ENCODE data around the gene BDNF. TPM values are rescaled to one million over a fixed set of nuclear protein-coding genes. Genes with fewer than 3 reads are reported as not detected.
"Not testable (repeated sequence)": the region's sequence is repeated elsewhere in the genome, so short reads cannot be mapped to it uniquely, and the experiment has no call there.

BDNF gene
- total RNA-seq = 10 to 100 TPM in 2 of 10 donors, 1 to 10 TPM in 7, under 1 TPM in 1; 0.67 to 19.1 (median 4.0) TPM
- 1 to 10 TPM in 1 of 2 donors, under 1 TPM in 1; 0.16 to 1.4 TPM for polyA plus RNA-seq
- long read RNA-seq, donor 1 = 0 reads
- long read RNA-seq, donor 2, full-length matches to known transcripts = 5 of 5 reads
- long read RNA-seq, donor 2, partial matches to known transcripts = 0 of 5 reads
- long read RNA-seq, donor 2, other reads (novel, unspliced or antisense) = 0 of 5 reads
- long read RNA-seq, donor 3, full-length matches to known transcripts = 7 of 9 reads
- long read RNA-seq, donor 3, partial matches to known transcripts = 0 of 9 reads
- long read RNA-seq, donor 3, other reads (novel, unspliced or antisense) = 2 of 9 reads

GRCh38 chr11:27700351-27701301 lies at the start of gene BDNF:
BDNF (minus strand) TSS chr11:27700455; CDS start chr11:27658564, 41,891 bp downstream.
- Histone ChIP-seq H3K27ac (peak within 1 kb of the TSS in 5 of 10 donors; percentile 46 to 87 (median 67)), H3K36me3 (no peaks in the 10 kb centered on the region), H3K9me3 (no peaks in the 10 kb centered on the region), H3K27me3 (peaks cover 3 to 95% (median 53%) of the 10 kb centered on the region in 7 donors), H3K4me3 (peak within 1 kb of the TSS; percentile 40 to 68 (median 61)), H3K4me1 (peaks cover 0 to 32% (median 21%) of the 10 kb centered on the region in 9 donors)
- WGBS, 2 donors = 0% methylated on average over 73 to 92 of the region's 92 CpGs
- intact Hi-C loops (cut with DNase I) = loop anchor here in 7 of 10 donors (5.0 to 10.0 kb wide), 6 partner anchors 404 to 1004 kb away; partner anchors contain the start of genes KIF18A (in 2 of the 7) and METTL15 (in 2 of the 7)
- no peak for TF ChIP-seq CTCF (IDR thresholded peaks at IDR 0.05)
- ATAC-seq = peak; percentile 18 to 67 (median 32)
- DNase-seq = no peak

- Histone ChIP-seq H3K27ac (no peak overlapping the region), H3K4me3 (no peak overlapping the region), H3K9me3 (no peaks in the 10 kb centered on the region), H3K4me1 (no peaks in the 10 kb centered on the region), H3K36me3 (no peaks in the 10 kb centered on the region), H3K27me3 (peaks cover 0 to 26% (median 5%) of the 10 kb centered on the region in 7 donors)
- TF ChIP-seq CTCF (IDR thresholded peaks at IDR 0.05) = no peak
- 38 to 43% methylated on average over 7 of the region's 7 CpGs for WGBS, 2 donors
- DNase-seq (no peak), ATAC-seq (no peak)
- intact Hi-C loops (cut with DNase I) = no loop called here
These were observed 40.2 kb upstream of the BDNF start for GRCh38 chr11:27740362-27741013.

DNA sequence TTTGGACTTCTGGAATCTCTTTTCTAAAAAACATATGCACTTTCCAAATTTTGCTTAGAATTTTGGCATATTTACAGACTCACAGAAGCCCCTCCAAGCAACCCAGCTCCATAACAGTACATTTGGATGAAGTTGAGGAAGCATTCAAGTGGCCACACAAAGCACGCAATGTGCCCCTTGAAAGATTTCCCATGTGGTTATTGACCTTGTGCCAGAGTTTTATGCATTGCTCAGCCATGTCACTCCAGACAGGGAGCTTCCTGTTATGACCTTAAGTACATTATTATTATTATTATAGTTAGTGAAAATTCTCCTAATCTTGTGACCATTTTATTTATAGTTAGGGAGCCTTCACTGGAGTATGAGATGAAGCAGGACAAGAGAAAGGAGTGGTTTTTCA lies 35.0 kb upstream of the BDNF start:
- Histone ChIP-seq H3K4me3 (no peak overlapping the region), H3K36me3 (no peaks in the 10 kb centered on the region), H3K27ac (no peak overlapping the region), H3K9me3 (no peaks in the 10 kb centered on the region), H3K27me3 (peaks cover 0 to 15% (median 0%) of the 10 kb centered on the region in 7 donors), H3K4me1 (no peaks in the 10 kb centered on the region)
- intact Hi-C loops (cut with DNase I) = no loop called here
- no peak for DNase-seq
- no peak for TF ChIP-seq CTCF (IDR thresholded peaks at IDR 0.05)
- ATAC-seq = no peak
- WGBS, 2 donors = 38 to 55% methylated on average over 1 of the region's 1 CpG

- H3K36me3 ChIP-seq; DNase-seq; H3K27ac ChIP-seq; H3K4me1 ChIP-seq; intact Hi-C loops (cut with DNase I); ATAC-seq; H3K9me3 ChIP-seq; H3K27me3 ChIP-seq; H3K4me3 ChIP-seq: not testable (repeated sequence)
- 91 to 92% methylated on average over 7 of the region's 7 CpGs for WGBS, 2 donors
These were observed 31.5 kb upstream of the BDNF start for GRCh38 chr11:27731803-27732202.
